ENCODE data around the gene ANAPC4. TPM values are rescaled to one million over a fixed set of nuclear protein-coding genes. Genes with fewer than 3 reads are reported as not detected.

ANAPC4 gene
- total and polyA plus RNA-seq, 2 donors (not counting 3 experiments of a cell fraction or from before 2014, with no cell fraction given): 7.6 to 32.1 TPM

GRCh38 chr4:25437926-25438325 lies 60.9 kb downstream of the ANAPC4 start:
- intact Hi-C loops (cut with micrococcal nuclease) (no loop called here), dilution Hi-C loops (cut with MboI; ENCODE audit: extremely low pct_ligation_motif_present, low sequenced_read_pairs) (no loop called here)
- FAIRE-seq: no peak
- H3K36me3 ChIP-seq (ENCODE audit: control insufficient read depth in 2 of 2, extremely low read depth in 1 of 2, insufficient read depth in 2 of 2, low read length in 2 of 2): no peaks in the 10 kb centered on the region
- CTCF ChIA-PET: no interaction called here
- no peaks in the 10 kb centered on the region for H3K9me3 ChIP-seq (replicated peaks; ENCODE audit: control insufficient read depth, insufficient read depth, low read length)
- H3K9ac ChIP-seq (replicated peaks; ENCODE audit: extremely low read depth, insufficient read depth, low read length): no peak overlapping the region
- peaks cover 6% of the 10 kb centered on the region for H3K4me1 ChIP-seq (ENCODE audit: control insufficient read depth, extremely low read depth, insufficient read depth, low read length)
- POLR2A ChIA-PET: no interaction called here
- no peaks in the 10 kb centered on the region for H3K79me2 ChIP-seq (ENCODE audit: control insufficient read depth, insufficient read depth, low read length)
- H3K4me3 ChIP-seq (replicated peaks in 1 of 3; ENCODE audit: insufficient read depth in 1 of 3, low read depth in 1 of 3, low read length in 3 of 3): no peak overlapping the region
- no peaks in the 10 kb centered on the region for H4K20me1 ChIP-seq (replicated peaks; ENCODE audit: control insufficient read depth, extremely low read depth, insufficient read depth, low read length)
- H2AFZ ChIP-seq (ENCODE audit: low read depth, low read length): no peak overlapping the region
- no TSS peak for BruUV-seq (replicated peaks)
- DNase-seq (ENCODE audit: low read depth, low spot score): no peak
- H3K4me2 ChIP-seq (ENCODE audit: insufficient read depth, low read length): no peak overlapping the region
- TF ChIP-seq POLR2A (IDR thresholded peaks at IDR 0.05; ENCODE audit: low read depth, low read length): no peak
- no peak for TF ChIP-seq EZH2 (IDR thresholded peaks at IDR 0.05; ENCODE audit: borderline replicate concordance, low read depth, low read length, severe bottlenecking)
- no peaks in the 10 kb centered on the region for H3K27me3 ChIP-seq (ENCODE audit: control insufficient read depth in 2 of 2, insufficient read depth in 2 of 2, low read length in 2 of 2)
- no peaks in the 10 kb centered on the region for H3K9me1 ChIP-seq (replicated peaks; ENCODE audit: control insufficient read depth, extremely low read depth, insufficient read depth, low read length)
- H3K27ac ChIP-seq (ENCODE audit: insufficient read depth, low read depth, low read length): no peak overlapping the region

- Histone ChIP-seq H3K27ac (ENCODE audit: insufficient read depth, low read depth, low read length) (no peak overlapping the region), H3K4me1 (ENCODE audit: control insufficient read depth, extremely low read depth, insufficient read depth, low read length) (peaks cover 6% of the 10 kb centered on the region), H3K4me2 (ENCODE audit: insufficient read depth, low read length) (no peak overlapping the region), H3K4me3 (replicated peaks in 1 of 3; ENCODE audit: insufficient read depth in 1 of 3, low read depth in 1 of 3, low read length in 3 of 3) (no peak overlapping the region), H4K20me1 (replicated peaks; ENCODE audit: control insufficient read depth, extremely low read depth, insufficient read depth, low read length) (no peaks in the 10 kb centered on the region), H3K27me3 (ENCODE audit: control insufficient read depth in 2 of 2, insufficient read depth in 2 of 2, low read length in 2 of 2) (no peaks in the 10 kb centered on the region), H3K9me1 (replicated peaks; ENCODE audit: control insufficient read depth, extremely low read depth, insufficient read depth, low read length) (no peaks in the 10 kb centered on the region), H3K79me2 (ENCODE audit: control insufficient read depth, insufficient read depth, low read length) (no peaks in the 10 kb centered on the region), H3K9me3 (replicated peaks; ENCODE audit: control insufficient read depth, insufficient read depth, low read length) (no peaks in the 10 kb centered on the region), H2AFZ (ENCODE audit: low read depth, low read length) (peak overlapping the region; percentile 73), H3K36me3 (ENCODE audit: control insufficient read depth in 2 of 2, extremely low read depth in 1 of 2, insufficient read depth in 2 of 2, low read length in 2 of 2) (no peaks in the 10 kb centered on the region), H3K9ac (replicated peaks; ENCODE audit: extremely low read depth, insufficient read depth, low read length) (no peak overlapping the region)
- BruUV-seq (replicated peaks): no TSS peak
- dilution Hi-C loops (cut with MboI; ENCODE audit: extremely low pct_ligation_motif_present, low sequenced_read_pairs) (no loop called here), intact Hi-C loops (cut with micrococcal nuclease) (loop anchor here (1.0 to 10.0 kb wide), 8 partner anchors 47 to 545 kb away; partner anchors contain the start of gene SEL1L3)
- CTCF ChIA-PET: interaction anchor here (0.6 to 7.3 kb wide), 48 partner anchors 8 to 971 kb away, joined by 3 to 414 read pairs (median 4); partner anchors contain the start of gene ZCCHC4
- FAIRE-seq: peak; percentile 78
- peak; percentile 71 for DNase-seq (ENCODE audit: low read depth, low spot score)
- TF ChIP-seq GATA2 (IDR thresholded peaks at IDR 0.05; ENCODE audit: insufficient read depth, insufficient read length, low read depth, low read length) (no peak), CTCF (IDR thresholded peaks at IDR 0.05; ENCODE audit: extremely low read depth in 1 of 2, insufficient read depth in 1 of 2, low read depth in 1 of 2, low read length in 2 of 2) (peak; percentile 87 to 93)
- POLR2A ChIA-PET: no interaction called here
Measured at GRCh38 chr4:25439918-25440477, 62.9 kb downstream of the ANAPC4 start.

Measured in endothelial cell of umbilical vein (primary cell).